Mesendoderm (in vitro differentiated cells): ENCODE results near the gene CADPS2. TPM values are rescaled to one million over a fixed set of nuclear protein-coding genes. Genes with fewer than 3 reads are reported as not detected.

ENCODE experiments used
- DNase-seq: peaks from one replicate; pipeline ENCODE4 v3.0.0; 2013
- H2AK5ac ChIP-seq: 2 replicates; pipeline ENCODE4 v1.6.1; 2013; ENCODE audit warnings: low read length, inconsistent platforms
- H2BK120ac ChIP-seq: 2 replicates; pipeline ENCODE4 v1.6.1; 2013; ENCODE audit warnings: low read depth, mild to moderate bottlenecking, low read length, moderate library complexity, mixed read lengths
- H2BK15ac ChIP-seq: replicated peaks from 2 replicates; pipeline ENCODE4 v1.6.1; 2013; ENCODE audit warnings: low read depth, mild to moderate bottlenecking, moderate library complexity
- H2BK5ac ChIP-seq: 2 replicates; pipeline ENCODE4 v1.6.1; 2013; ENCODE audit warnings: low read length, inconsistent platforms
- H3K18ac ChIP-seq: 2 replicates; pipeline ENCODE4 v1.6.1; 2013; ENCODE audit warnings: mild to moderate bottlenecking, low read length, mixed read lengths
- H3K23ac ChIP-seq: one replicate; pipeline ENCODE4 v1.6.1; 2013; ENCODE audit warnings: low read length
- H3K27ac ChIP-seq: 2 replicates; pipeline ENCODE4 v1.5.1; 2013; ENCODE audit warnings: low read depth, mild to moderate bottlenecking, inconsistent platforms, low read length, moderate library complexity
- H3K27me3 ChIP-seq: 2 replicates; pipeline ENCODE4 v1.6.1; 2013; ENCODE audit warnings: low read length, control low read depth, mild to moderate bottlenecking, inconsistent platforms; ENCODE audit not compliant: insufficient read depth, poor library complexity
- H3K36me3 ChIP-seq: 2 replicates; pipeline ENCODE4 v1.6.1; 2013; ENCODE audit warnings: low read length, inconsistent platforms; ENCODE audit not compliant: control insufficient read depth, insufficient read depth
- H3K4ac ChIP-seq: one replicate; pipeline ENCODE4 v1.6.1; 2013; ENCODE audit warnings: low read depth, mild to moderate bottlenecking, low read length, moderate library complexity
- H3K4me1 ChIP-seq: 2 replicates; pipeline ENCODE4 v1.6.1; 2013; ENCODE audit warnings: low read depth, low read length, inconsistent platforms; ENCODE audit not compliant: control insufficient read depth
- H3K4me2 ChIP-seq: 2 replicates; pipeline ENCODE4 v1.6.1; 2013; ENCODE audit warnings: low read length
- H3K4me3 ChIP-seq: 2 replicates; pipeline ENCODE4 v1.5.1; 2013; ENCODE audit warnings: mild to moderate bottlenecking, low read length
- H3K56ac ChIP-seq: one replicate; pipeline ENCODE4 v1.6.1; 2013; ENCODE audit warnings: low read length
- H3K79me1 ChIP-seq: 2 replicates; pipeline ENCODE4 v1.6.1; 2013; ENCODE audit warnings: low read length, inconsistent platforms
- H3K79me2 ChIP-seq: 2 replicates; pipeline ENCODE4 v1.6.1; 2013; ENCODE audit warnings: mild to moderate bottlenecking, low read length; ENCODE audit not compliant: control insufficient read depth, insufficient read depth
- H3K9ac ChIP-seq: 2 replicates; pipeline ENCODE4 v1.6.1; 2013; ENCODE audit warnings: low read length, inconsistent platforms
- H4K5ac ChIP-seq: one replicate; pipeline ENCODE4 v1.6.1; 2013; ENCODE audit warnings: low read length
- H4K8ac ChIP-seq: one replicate; pipeline ENCODE4 v1.6.1; 2013; ENCODE audit warnings: low read depth, mild to moderate bottlenecking, control low read depth, low read length, moderate library complexity
- WGBS: extraction: QIAGEN DNeasy Blood & Tissue Kit; methylation state at CpG from one replicate; pipeline ENCODE4 v1.1.7; 2013; ENCODE audit warnings: low lambda C conversion rate, missing lambda C conversion rate; ENCODE audit not compliant: insufficient coverage; ENCODE audit errors: extremely low coverage; 5-methylcytosine and 5-hydroxymethylcytosine counted together
- small RNA-seq: library from polyadenylated mRNA; stranded (forward); fragments of <200 nt; extraction: miRNeasy Mini kit (QIAGEN cat#:217004); gene quantifications from one replicate; pipeline ENCODE3, GENCODE V24; 2013; ENCODE audit not compliant: insufficient read depth

Gene CADPS2

DNA sequence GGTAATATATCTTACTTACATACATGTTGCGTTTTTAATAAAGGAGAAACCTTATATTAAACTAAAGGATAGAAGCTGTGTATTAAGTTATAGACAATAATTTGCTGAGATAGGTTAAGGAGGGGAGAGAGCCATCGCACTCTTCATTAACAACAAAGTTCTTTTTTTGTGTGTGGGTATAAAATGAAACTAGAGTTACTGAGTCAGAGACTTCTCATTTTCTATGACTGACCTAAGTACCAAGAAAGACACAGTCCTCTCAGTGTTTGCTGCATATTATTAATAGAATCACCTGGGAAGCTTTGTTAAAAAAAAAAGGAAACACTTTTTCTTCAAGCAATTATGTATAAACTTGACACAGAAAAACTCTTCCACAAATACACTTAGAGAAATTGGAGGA, 613.1 kb downstream of the CADPS2 start:
- Histone ChIP-seq H3K4ac (no peak overlapping the region), H3K56ac (no peak overlapping the region), H3K79me1 (no peaks in the 10 kb centered on the region), H3K79me2 (no peaks in the 10 kb centered on the region), H3K23ac (no peak overlapping the region), H4K5ac (no peak overlapping the region), H3K4me3 (no peak overlapping the region), H3K27me3 (no peaks in the 10 kb centered on the region), H2BK15ac (no peak overlapping the region), H2BK5ac (no peak overlapping the region), H3K18ac (no peak overlapping the region), H2AK5ac (no peak overlapping the region), H3K4me2 (no peak overlapping the region), H3K9ac (no peak overlapping the region), H3K4me1 (no peaks in the 10 kb centered on the region), H4K8ac (no peak overlapping the region), H3K36me3 (no peaks in the 10 kb centered on the region), H3K27ac (no peak overlapping the region), H2BK120ac (no peak overlapping the region)
- WGBS, result 100% methylated on average over 1 of the region's 2 CpGs
- DNase-seq, result no peak

DNA sequence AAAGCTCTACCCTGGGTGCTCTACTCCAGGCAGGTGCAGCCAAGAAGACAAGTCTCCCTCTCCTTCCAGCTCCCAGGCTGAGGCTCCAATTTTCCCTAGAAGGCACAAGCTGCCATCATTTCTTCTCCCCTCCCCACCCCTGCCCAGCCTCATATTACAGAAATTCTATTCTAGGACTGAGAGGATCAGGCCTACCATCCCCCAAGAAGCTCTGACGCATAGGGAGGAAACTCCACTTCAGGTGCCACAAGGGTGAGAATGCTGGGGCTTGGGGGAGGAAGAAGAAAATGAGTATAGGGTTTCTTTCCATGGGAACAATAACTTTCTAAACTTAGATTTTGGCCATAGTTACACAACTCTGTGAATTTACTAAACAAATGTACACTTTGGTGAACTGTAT, 617.0 kb downstream of the CADPS2 start:
- no peak overlapping the region for H3K23ac ChIP-seq
- no peaks in the 10 kb centered on the region for H3K79me2 ChIP-seq
- H3K4me3 ChIP-seq, result no peak overlapping the region
- no peak overlapping the region for H4K5ac ChIP-seq
- no peak overlapping the region for H2AK5ac ChIP-seq
- H3K4me2 ChIP-seq, result no peak overlapping the region
- WGBS, result no CpG with 5 or more reads among the region's 1 CpG
- H3K56ac ChIP-seq, result no peak overlapping the region
- no peak overlapping the region for H3K18ac ChIP-seq
- H3K79me1 ChIP-seq, result no peaks in the 10 kb centered on the region
- no peak overlapping the region for H2BK5ac ChIP-seq
- H2BK120ac ChIP-seq, result no peak overlapping the region
- H3K4ac ChIP-seq, result no peak overlapping the region
- H2BK15ac ChIP-seq, result no peak overlapping the region
- H3K27me3 ChIP-seq, result no peaks in the 10 kb centered on the region
- no peak overlapping the region for H4K8ac ChIP-seq
- no peaks in the 10 kb centered on the region for H3K36me3 ChIP-seq
- DNase-seq, result peak; percentile 11
- no peaks in the 10 kb centered on the region for H3K4me1 ChIP-seq
- H3K9ac ChIP-seq, result no peak overlapping the region
- no peak overlapping the region for H3K27ac ChIP-seq

Small RNAs within 50 kb of the gene (small RNA-seq; reads per million reads assigned to genes)
- gene AC006463.1, result not detected
